Psoas muscle (tissue), 8 donors: Measurements from ENCODE around the gene TAF11L7. TPM values are rescaled to one million over a fixed set of nuclear protein-coding genes. Genes with fewer than 3 reads are reported as not detected.
"Not testable (repeated sequence)": the region's sequence is repeated elsewhere in the genome, so short reads cannot be mapped to it uniquely, and the experiment has no call there.

Source experiments
- ATAC-seq, 4 donors: fragments of 200-7000 bp; cut with Tn5 transposase; one replicate each; pipeline ENCODE4 v1.9.1; 2020; ENCODE audit warnings: moderate library complexity in 3 of 4, mild to moderate bottlenecking in 2 of 4
- DNase-seq, 2 donors: peaks; one replicate each; pipeline ENCODE4 v3.0.0-alpha.2; 2020
- H3K27ac ChIP-seq: fragments of 200-600 bp; one replicate; pipeline ENCODE4 v1.8.0; 2022
- H3K27me3 ChIP-seq, 3 donors: fragments of 200-600 bp in 1 of 3; one replicate each; pipeline versions ENCODE4 v1.6.1 to v1.8.0; 2013 to 2022; ENCODE audit warnings: low read length in 2 of 3, mild to moderate bottlenecking in 2 of 3, moderate library complexity in 1 of 3; ENCODE audit not compliant: insufficient read depth in 3 of 3
- H3K36me3 ChIP-seq, 2 donors: fragments of 200-600 bp in 1 of 2; one replicate each; pipeline versions ENCODE4 v1.6.1 to v1.8.0; 2013 to 2022; ENCODE audit warnings: low read depth in 1 of 2, mild to moderate bottlenecking in 1 of 2, moderate library complexity in 1 of 2; ENCODE audit not compliant: insufficient read depth in 1 of 2
- H3K4me1 ChIP-seq: fragments of 200-600 bp; one replicate; pipeline ENCODE4 v1.8.0; 2022
- H3K4me3 ChIP-seq: fragments of 200-600 bp; one replicate; pipeline ENCODE4 v1.8.0; 2022; ENCODE audit warnings: mild to moderate bottlenecking
- H3K9me3 ChIP-seq: fragments of 200-600 bp; one replicate; pipeline ENCODE4 v1.8.0; 2022
- CTCF ChIP-seq: fragments of 200-600 bp; IDR thresholded peaks from one replicate; pipeline ENCODE4 v1.8.0; 2022; ENCODE audit warnings: antibody characterized with exemption
- WGBS, 3 donors: extraction: QIAGEN DNeasy Blood & Tissue Kit; methylation state at CpG; one replicate each; pipeline versions ENCODE4 v1.1.6 to v1.1.7; 2013; 5-methylcytosine and 5-hydroxymethylcytosine counted together
- intact Hi-C, 2 donors: fragments of 100-400 bp; cut with DNase I; formaldehyde crosslinking; loops; one replicate each; pipeline versions ENCODE4 v1.11.0 to v1.14.2; 2022
- long read RNA-seq, 2 donors: library from polyadenylated mRNA; unstranded; transcript quantifications; one replicate each; pipeline ENCODE4 v2.0.0, GENCODE V29; 2021
- polyA plus RNA-seq, 3 donors: library from polyadenylated mRNA; stranded (reverse); fragments of 200-250 nt; gene quantifications; one replicate each; pipeline ENCODE4 v1.2.3, GENCODE V29; 2013
- total RNA-seq, 4 donors: library from RNA; stranded (reverse); fragmentation: NEBNext Ultra II Directional in 2 of 4; extraction: Animal tissue kit (Norgen Biotek cat#: 25700) in 2 of 4; gene quantifications; one replicate each; pipeline versions ENCODE4 v1.2.1 to v1.2.4, GENCODE V29; 2021 to 2023
- donor health status: healthy with polysubstance abuse.
- donor health status: DM: no; HTN: no; CAD: no; lungs with moderate emphysema.
- donor health status: Bipolar disorder and iron deficiency.
- donor health status: healthy.
- donor health status: DM: yes; HTN: yes; CAD: no.
- donor health status: DM: no; HTN: no; CAD: no.
- donor health status: DM: no; HTN: no; CAD: no.
- donor health status: DM: yes; HTN: yes; CAD: no.

Gene TAF11L7
- not detected for total RNA-seq
- not detected for polyA plus RNA-seq
- long read RNA-seq, donor 1, result 0 reads
- long read RNA-seq, donor 2, result 0 reads

GRCh38 chr5:17585658-17586057, at the start of gene TAF11L7:
TAF11L7 (minus strand) TSS chr5:17585758.
- H3K27me3 ChIP-seq, ATAC-seq: not testable (repeated sequence)

DNA sequence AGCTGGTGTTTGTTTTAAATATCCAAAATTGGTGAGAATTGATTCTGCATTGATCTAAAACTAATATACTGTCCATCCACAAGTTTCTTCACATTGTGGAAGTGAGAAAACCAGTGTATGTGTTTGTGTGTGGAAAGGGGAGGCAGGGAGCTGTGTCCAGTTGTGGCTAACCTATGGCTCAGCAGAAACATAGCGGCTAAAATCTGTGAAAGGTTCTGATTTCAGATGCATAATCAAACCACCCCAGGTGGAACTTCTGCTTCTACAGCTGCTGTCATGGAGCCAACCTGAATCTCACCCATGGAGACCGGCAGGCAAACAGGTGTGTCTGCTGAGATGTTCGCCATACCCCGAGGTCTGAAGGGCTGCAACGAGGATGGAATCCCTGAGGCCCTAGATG, 48.6 kb upstream of the TAF11L7 start, which contains the start of gene TAF11L14:
Gene TAF11L14 (plus strand): TSS at position 301 of the 400 bp plus-strand sequence.
- Histone ChIP-seq H3K27ac (no peak within 1 kb of the TSS), H3K27me3 (no peaks in the 10 kb centered on the region), H3K4me1 (no peaks in the 10 kb centered on the region), H3K9me3 (no peaks in the 10 kb centered on the region), H3K4me3 (no peak within 1 kb of the TSS), H3K36me3 (no peaks in the 10 kb centered on the region)
- DNase-seq, result no peak
- 84 to 88% (median 85%) methylated on average over 5 of the region's 5 CpGs for WGBS, 3 donors
- intact Hi-C loops, result no loop called here
- no peak for TF ChIP-seq CTCF
- no peak for ATAC-seq

More at GRCh38 chr5:17585658-17586057, at the start of gene TAF11L7:
- H3K4me1 ChIP-seq, H3K4me3 ChIP-seq, DNase-seq, H3K36me3 ChIP-seq, intact Hi-C loops, H3K9me3 ChIP-seq, H3K27ac ChIP-seq: not testable (repeated sequence)
- WGBS, 3 donors, result no CpG with 5 or more reads among the region's 16 CpGs

GRCh38 chr5:17631788-17632187, 46.2 kb upstream of the TAF11L7 start, which contains the start of gene TAF11L13:
TAF11L13 (plus strand) TSS chr5:17632088.
- H3K4me1 ChIP-seq, ATAC-seq, H3K27ac ChIP-seq, DNase-seq, H3K36me3 ChIP-seq, H3K27me3 ChIP-seq, intact Hi-C loops, H3K4me3 ChIP-seq, H3K9me3 ChIP-seq: not testable (repeated sequence)
- WGBS, 3 donors, result 73 to 82% (median 78%) methylated on average over 8 to 9 of the region's 12 CpGs

- WGBS, 3 donors, result 86 to 93% (median 91%) methylated on average over 11 of the region's 11 CpGs
- Histone ChIP-seq H3K4me3 (no peak overlapping the region), H3K27me3 (no peaks in the 10 kb centered on the region), H3K36me3 (no peaks in the 10 kb centered on the region), H3K4me1 (no peaks in the 10 kb centered on the region), H3K9me3 (no peaks in the 10 kb centered on the region), H3K27ac (no peak overlapping the region)
- ATAC-seq, result no peak
- no peak for DNase-seq
- intact Hi-C loops, result no loop called here
- TF ChIP-seq CTCF, result no peak
These were observed 40.1 kb upstream of the TAF11L7 start for GRCh38 chr5:17625686-17626085.

DNA sequence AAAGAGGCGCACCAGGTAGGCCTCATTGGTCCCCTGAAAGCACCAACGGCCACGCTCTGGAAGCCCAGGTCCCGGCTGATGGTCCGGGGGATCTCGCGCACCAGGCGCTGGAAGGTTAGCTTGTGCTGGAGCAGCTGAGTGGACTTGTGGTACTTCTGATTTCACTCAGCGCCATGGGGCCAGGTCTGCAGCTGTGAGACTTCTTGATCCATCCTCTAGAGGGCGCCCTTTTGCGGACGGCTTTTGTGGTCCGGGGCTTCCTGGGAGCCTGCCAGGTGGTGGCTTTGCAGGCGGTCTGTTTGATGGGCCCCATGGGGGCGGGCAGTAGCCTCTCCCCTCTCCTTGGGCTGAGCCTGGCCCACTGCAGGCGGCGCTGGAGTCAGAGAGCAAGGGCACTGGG, 35.1 kb upstream of the TAF11L7 start:
- Histone ChIP-seq H3K27me3 (no peaks in the 10 kb centered on the region), H3K36me3 (no peaks in the 10 kb centered on the region), H3K4me1 (no peaks in the 10 kb centered on the region), H3K4me3 (no peak overlapping the region), H3K27ac (no peak overlapping the region), H3K9me3 (no peaks in the 10 kb centered on the region)
- TF ChIP-seq CTCF, result no peak
- DNase-seq (no peak), ATAC-seq (no peak)
- WGBS, 3 donors, result 80 to 84% (median 82%) methylated on average over 17 of the region's 17 CpGs
- intact Hi-C loops, result no loop called here

- no peaks in the 10 kb centered on the region for H3K36me3 ChIP-seq
- intact Hi-C loops, result no loop called here
- no peaks in the 10 kb centered on the region for H3K27me3 ChIP-seq
- WGBS, 3 donors, result 74 to 86% (median 78%) methylated on average over 3 of the region's 3 CpGs
- no peak overlapping the region for H3K27ac ChIP-seq
- no peaks in the 10 kb centered on the region for H3K4me1 ChIP-seq
- DNase-seq (no peak), ATAC-seq (no peak)
- H3K4me3 ChIP-seq, result no peak overlapping the region
- no peaks in the 10 kb centered on the region for H3K9me3 ChIP-seq
- no peak for TF ChIP-seq CTCF
These were observed 33.8 kb upstream of the TAF11L7 start for GRCh38 chr5:17619354-17619753.
